Measurements from ENCODE around the gene STK25.

Gene STK25

GRCh38 chr2:241461693-241462677 lies 46.4 kb downstream of the STK25 start:
- no peak for TF ChIP-seq GATA2 (IDR thresholded peaks at IDR 0.05; ENCODE audit: low read depth, low read length)
- TF ChIP-seq GATA3 (IDR thresholded peaks at IDR 0.05; ENCODE audit: low read depth, low read length) = no peak

- TF ChIP-seq GATA3 (IDR thresholded peaks at IDR 0.05; ENCODE audit: low read depth, low read length) (no peak), GATA2 (IDR thresholded peaks at IDR 0.05; ENCODE audit: low read depth, low read length) (no peak)
Measured at GRCh38 chr2:241460631-241461030, 47.8 kb downstream of the STK25 start.

GRCh38 chr2:241459520-241459919 lies 48.9 kb downstream of the STK25 start:
- TF ChIP-seq GATA3 (IDR thresholded peaks at IDR 0.05; ENCODE audit: low read depth, low read length) (no peak), GATA2 (IDR thresholded peaks at IDR 0.05; ENCODE audit: low read depth, low read length) (no peak)

- TF ChIP-seq GATA2 (IDR thresholded peaks at IDR 0.05; ENCODE audit: low read depth, low read length) (no peak), GATA3 (IDR thresholded peaks at IDR 0.05; ENCODE audit: low read depth, low read length) (no peak)
Measured at GRCh38 chr2:241458687-241459086, 49.7 kb downstream of the STK25 start.

GRCh38 chr2:241456546-241456945 lies 51.8 kb downstream of the STK25 start:
- TF ChIP-seq GATA2 (IDR thresholded peaks at IDR 0.05; ENCODE audit: low read depth, low read length) = no peak
- TF ChIP-seq GATA3 (IDR thresholded peaks at IDR 0.05; ENCODE audit: low read depth, low read length) = no peak

- TF ChIP-seq GATA2 (IDR thresholded peaks at IDR 0.05; ENCODE audit: low read depth, low read length) (no peak), GATA3 (IDR thresholded peaks at IDR 0.05; ENCODE audit: low read depth, low read length) (no peak)
Measured at GRCh38 chr2:241454837-241455485, 53.4 kb downstream of the STK25 start.

- TF ChIP-seq GATA3 (IDR thresholded peaks at IDR 0.05; ENCODE audit: low read depth, low read length) (no peak), GATA2 (IDR thresholded peaks at IDR 0.05; ENCODE audit: low read depth, low read length) (no peak)
Measured at GRCh38 chr2:241451840-241452506, 56.4 kb downstream of the STK25 start.

- TF ChIP-seq GATA3 (IDR thresholded peaks at IDR 0.05; ENCODE audit: low read depth, low read length) (no peak), GATA2 (IDR thresholded peaks at IDR 0.05; ENCODE audit: low read depth, low read length) (no peak)
Measured at GRCh38 chr2:241445426-241445825, 63.0 kb downstream of the STK25 start.

- TF ChIP-seq GATA2 (IDR thresholded peaks at IDR 0.05; ENCODE audit: low read depth, low read length) = no peak
- TF ChIP-seq GATA3 (IDR thresholded peaks at IDR 0.05; ENCODE audit: low read depth, low read length) = no peak
Measured at GRCh38 chr2:241443486-241444223, 64.7 kb downstream of the STK25 start.
